EH (cell line): ENCODE measurements around the gene ABCC4.
A peak's percentile ranks its signal among the peaks of the same experiment; 100 is the strongest.
"Not testable (repeated sequence)": the region's sequence is repeated elsewhere in the genome, so short reads cannot be mapped to it uniquely, and the experiment has no call there.

Experiments used
- DNase-seq: peaks from one replicate; pipeline ENCODE4 v3.0.0-alpha.2; 2015; ENCODE audit warnings: low read depth

ABCC4 gene

DNA sequence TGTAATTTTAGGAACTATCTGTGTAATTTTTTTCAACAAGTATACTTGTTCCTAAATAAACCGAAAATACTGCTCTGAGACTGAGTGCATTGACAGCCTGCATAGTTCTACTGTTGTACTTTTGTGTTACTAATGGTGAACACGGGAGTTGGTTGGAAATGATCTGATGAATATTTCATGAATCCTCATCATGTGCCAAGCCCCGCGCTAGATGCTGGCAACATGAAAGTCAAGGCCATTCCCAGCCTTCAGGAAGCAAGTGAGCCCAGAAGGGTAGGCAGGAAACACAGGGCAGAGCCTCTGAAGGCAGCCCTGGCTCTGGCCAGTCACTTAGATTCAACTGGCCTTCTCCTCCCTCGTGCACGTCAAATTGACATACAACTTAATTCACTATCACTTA lies 106.1 kb downstream of the ABCC4 start:
- no peak for DNase-seq

DNA sequence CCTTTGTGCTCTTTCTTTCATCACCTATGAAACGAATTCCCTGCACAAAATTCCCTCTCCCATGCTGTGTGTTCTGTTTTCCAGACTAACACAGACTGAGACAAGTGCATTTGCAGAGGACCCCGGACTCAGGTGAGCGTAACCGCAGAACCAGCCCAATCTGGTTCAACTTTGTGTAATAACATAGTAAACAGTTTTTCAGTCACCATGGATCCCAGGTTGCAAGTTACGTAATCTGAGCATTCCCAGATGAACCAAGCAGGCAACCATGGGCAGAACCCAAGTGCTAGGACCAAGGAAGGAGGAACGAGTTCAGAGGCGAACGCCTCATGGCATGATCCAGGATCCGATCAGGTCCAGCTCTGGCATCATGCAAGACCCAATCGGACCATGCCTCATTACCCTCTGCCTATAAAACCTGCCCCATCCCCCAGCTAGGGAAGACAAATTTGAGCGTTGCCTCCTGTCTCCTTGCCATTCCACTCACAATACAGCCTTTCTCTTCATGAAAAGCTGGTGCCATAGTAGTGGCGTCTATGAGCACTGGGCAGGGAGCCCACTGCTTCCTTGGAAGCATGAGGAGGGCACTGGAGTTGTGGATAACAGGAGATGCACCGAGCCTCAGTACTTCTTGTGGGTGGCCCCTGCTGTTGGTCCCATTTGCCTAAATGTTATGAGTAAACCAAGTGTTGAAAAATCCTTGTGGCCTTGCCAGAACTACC lies 107.6 kb downstream of the ABCC4 start:
- no peak for DNase-seq

- DNase-seq, result no peak
These were observed 108.3 kb downstream of the ABCC4 start for GRCh38 chr13:95192998-95193397.

DNA sequence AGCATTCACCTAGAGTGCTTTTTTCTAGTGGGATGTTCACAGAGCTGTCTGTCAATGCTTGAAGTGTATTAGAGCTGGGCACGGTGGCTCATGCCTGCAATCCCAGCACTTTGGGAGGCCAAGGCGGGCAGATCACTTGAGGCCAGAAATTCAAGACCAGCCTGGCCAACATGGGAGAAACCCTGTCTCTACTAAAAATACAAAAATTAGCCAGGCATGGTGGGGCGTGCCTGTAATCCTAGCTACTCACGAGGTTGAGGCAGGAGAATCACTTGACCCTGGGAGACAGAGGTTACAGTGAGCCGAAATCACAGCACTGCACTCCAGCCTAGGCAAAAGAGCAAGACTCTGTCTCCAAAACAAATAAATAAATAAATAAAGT lies 108.7 kb downstream of the ABCC4 start:
- not testable (repeated sequence) for DNase-seq

DNA sequence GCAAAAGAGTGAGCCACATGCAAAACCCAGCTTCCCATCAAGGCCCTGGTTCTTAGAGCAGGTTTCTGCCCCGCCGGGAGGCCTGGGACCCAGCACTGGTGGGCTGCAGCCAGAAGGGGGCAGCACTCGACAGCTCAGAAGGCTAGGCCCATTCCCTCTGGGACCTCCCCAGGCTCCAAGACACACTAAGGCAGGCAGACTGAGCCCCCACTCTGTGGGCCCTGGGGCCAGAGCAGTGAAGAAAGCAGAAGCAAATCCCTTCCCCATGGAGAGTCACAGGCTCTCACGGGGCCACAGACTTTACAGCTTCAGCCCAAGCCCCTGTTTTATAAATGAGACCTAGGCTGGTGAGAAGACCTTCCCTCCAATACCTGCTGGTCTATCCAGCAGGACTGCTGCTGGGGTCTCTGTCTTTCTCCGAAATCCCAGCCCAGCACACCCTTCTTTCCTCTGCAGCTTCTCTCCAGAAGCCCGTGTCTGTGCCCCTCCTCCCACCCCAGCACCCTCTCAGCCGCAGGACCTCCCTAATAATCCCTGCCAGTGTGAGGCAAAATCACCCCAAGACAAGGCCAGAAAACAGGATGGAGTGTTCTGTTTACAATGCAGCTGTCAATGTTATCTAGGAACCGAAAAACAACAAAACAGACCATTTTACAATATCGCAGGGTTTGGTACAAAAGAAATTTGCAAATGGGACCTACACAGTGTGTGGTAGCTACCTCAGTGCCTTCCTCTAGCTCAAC lies 109.3 kb downstream of the ABCC4 start:
- peak; percentile 71 for DNase-seq

DNA sequence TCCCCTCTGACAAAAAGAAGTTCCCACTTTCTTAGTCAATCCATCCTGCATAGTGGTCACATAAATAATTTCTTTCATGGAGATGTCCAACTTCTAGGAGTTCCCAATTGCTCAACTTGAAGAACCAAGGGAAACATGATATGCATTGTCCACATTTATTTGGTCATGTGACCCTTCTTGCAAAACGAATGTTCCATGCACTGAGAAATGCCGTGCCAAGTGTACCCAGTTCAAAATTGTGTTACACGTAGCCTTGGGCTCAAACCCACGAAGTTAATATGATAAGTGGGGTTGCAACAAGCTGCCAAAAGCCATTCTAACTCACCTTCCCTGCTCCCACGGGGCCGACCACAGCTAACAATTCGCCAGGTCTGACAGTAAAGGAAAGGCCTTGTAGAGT lies 113.1 kb downstream of the ABCC4 start:
- no peak for DNase-seq

GRCh38 chr13:95185851-95186250 lies 115.4 kb downstream of the ABCC4 start:
- DNase-seq, result no peak

DNA sequence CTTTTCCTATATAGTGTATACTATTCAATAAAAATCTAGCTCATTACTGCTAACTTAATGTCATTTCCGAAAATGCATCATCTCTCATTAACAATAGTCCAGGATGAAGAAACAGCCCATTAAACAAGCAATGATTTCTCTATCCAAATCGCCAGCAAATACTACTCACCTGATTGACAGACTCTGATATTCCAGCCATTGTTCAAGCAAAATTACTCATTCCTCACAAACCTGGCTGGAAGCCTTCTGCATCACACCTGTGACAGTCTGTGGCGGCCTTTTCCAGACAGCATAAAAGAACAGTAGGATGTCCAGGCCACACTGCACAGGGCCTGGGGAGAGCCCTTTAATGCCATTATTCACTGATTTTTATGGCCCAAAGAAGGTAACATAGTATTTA lies 115.9 kb downstream of the ABCC4 start:
- no peak for DNase-seq

- no peak for DNase-seq
These were observed 116.9 kb downstream of the ABCC4 start for GRCh38 chr13:95184317-95184716.

DNA sequence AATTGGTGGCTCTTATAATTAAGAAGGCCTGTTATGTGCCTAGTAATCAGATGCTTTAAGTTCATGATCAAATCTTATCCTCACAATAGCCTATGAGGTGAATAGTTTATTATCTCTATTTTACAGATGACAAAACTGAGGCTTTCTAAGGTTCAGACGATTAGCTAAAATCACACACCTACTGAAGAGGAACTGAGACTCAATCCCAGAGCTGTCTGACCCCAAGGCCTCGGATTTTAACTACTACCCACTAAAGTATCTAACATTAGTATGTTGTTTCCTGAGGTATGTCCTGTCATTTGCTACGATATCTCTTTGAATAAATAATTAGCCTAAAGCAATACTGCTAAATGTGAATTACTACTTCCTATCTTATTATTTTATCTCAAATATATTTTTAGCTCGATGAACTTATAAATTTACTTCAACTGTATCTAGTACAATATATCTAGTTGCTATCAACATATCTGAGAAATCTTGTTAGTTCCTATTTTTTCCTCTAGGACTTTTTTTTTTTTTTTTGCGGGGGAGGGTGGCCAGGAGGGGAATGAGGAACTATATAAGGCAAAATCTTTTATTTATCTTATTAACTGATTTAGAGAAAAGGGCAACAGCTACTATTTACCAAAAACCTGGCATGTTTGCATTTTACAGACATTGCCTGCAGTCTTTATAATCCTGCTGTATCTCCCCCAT lies 118.5 kb downstream of the ABCC4 start:
- DNase-seq, result no peak

DNA sequence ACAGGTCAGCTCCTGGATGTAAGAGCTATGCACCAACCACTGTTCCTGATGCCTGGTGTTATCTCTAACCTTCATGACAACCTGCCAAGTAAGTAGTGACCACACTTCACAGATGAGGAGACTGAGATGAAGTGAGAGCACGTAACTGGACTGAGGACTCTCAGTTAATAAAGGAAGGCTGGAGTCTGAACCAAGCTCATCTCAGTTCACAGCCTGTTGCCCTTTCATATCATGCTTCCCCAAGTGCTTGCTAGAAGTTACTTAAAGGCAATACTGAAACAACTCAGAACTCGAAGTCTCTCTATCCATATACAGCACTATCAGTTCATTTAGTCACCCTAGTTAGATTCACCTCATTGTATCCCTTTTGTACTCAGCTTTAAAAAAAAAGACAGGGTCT lies 119.7 kb downstream of the ABCC4 start:
- DNase-seq, result no peak

GRCh38 chr13:95180513-95181245 lies 120.6 kb downstream of the ABCC4 start:
- DNase-seq, result peak; percentile 6

- no peak for DNase-seq
These were observed 124.5 kb downstream of the ABCC4 start for GRCh38 chr13:95176611-95177259.

DNA sequence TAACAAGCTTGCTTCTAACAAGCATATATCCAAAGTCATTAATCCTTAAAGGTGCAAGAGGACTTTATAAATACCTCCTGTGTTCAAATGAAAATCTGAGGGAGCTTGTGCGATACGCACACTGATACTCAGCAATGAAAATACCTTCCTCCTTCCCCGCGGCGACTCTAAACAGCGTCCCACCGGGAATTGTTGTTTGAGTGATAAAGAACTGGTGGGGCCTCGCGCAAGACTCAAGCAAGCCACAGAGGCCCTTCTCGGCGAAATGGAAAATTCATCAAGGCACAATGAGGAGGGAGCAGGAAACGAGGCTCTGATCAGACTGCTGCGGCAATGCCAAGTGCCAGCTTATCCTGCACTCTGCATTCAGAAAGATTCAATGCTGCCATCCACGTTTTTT lies 126.7 kb downstream of the ABCC4 start:
- DNase-seq, result no peak

DNA sequence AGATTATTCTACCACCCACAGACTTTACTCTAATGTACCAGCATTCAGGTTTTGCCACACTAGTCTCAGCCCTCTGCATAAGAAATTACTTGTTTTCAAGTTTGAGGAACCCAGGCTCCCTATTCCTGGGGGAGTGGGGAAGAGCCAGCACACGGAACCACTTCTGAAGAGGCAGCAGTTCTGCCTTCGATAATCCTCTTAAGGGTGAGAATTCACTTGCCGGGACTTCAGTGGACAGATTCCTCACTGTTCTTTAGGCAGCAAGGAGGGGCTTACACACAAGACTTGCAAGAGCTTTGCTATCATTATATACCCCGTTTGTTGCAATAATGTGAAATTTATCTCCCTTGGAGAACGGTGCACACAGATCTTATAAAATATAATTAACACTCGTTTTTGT lies 133.1 kb downstream of the ABCC4 start:
- no peak for DNase-seq

DNA sequence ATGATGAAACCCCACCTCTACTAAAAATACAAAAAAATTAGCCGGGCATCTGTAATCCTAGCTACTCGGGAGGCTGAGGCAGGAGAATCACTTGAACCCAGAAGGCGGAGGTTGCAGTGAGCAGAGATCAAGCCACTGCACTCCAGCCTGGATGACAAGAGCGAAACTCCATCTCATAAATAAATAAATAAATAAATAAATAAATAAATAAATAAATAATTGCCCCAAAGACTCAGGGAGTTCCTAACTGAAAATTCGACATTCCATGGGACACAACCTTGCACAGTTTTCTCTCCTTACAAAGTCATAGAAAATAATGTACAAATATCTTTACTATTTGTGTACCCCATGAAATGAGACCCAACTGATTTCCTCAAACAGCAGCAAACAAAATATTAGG lies 134.2 kb downstream of the ABCC4 start:
- not testable (repeated sequence) for DNase-seq

DNA sequence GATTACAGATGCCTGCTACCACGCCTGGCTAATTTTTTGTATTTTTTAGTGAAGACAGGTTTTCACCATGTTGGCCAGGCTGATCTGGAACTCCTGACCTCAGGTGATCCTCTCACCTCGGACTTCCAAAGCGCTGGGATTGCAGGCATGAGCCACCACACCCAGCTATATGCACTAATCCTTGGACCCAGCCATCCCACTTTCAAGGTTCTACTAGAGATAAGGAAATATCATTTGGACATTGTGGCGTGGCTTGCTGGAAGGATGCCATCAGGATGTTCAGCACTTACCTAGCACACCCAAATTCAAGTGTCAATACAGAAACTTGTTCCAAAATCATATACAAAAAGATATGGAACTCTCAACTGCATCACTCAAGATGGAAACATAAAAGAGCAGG lies 136.4 kb downstream of the ABCC4 start:
- DNase-seq, result no peak

GRCh38 chr13:95160112-95160906 lies 140.9 kb downstream of the ABCC4 start:
- DNase-seq, result no peak

GRCh38 chr13:95159458-95159857 lies 141.8 kb downstream of the ABCC4 start:
- DNase-seq, result no peak

- peak; percentile 39 for DNase-seq
These were observed 145.0 kb downstream of the ABCC4 start for GRCh38 chr13:95156208-95156607.

DNA sequence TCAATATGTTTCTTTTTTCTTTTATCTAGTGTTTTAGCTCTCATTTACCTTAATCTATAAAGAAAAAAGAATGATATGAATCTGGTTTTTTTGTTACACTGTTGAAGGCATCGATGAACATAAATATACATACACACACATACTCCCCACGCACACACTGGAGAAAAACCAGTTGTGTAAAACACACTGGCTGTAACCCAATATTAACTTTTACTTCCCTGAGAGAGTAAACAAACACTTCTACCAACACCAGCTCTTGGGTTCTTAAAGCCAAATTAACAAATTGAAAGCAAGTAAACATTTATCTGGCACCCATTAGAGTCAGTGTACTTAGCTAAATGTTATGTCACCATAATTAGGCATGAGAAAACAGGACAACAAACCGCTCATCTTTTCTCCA lies 145.7 kb downstream of the ABCC4 start:
- no peak for DNase-seq
